CD4-positive, alpha-beta T cell treated with Interleukin-6 at 100 ng/mL for 8 hours (primary cell): ENCODE data around the gene PSEN2.
A peak's percentile ranks its signal among the peaks of the same experiment; 100 is the strongest.

Source experiments
- DNase-seq: peaks from one replicate; pipeline ENCODE4 v3.0.0-alpha.2; 2020; ENCODE audit warnings: mixed read lengths, low spot score

Gene PSEN2

DNA sequence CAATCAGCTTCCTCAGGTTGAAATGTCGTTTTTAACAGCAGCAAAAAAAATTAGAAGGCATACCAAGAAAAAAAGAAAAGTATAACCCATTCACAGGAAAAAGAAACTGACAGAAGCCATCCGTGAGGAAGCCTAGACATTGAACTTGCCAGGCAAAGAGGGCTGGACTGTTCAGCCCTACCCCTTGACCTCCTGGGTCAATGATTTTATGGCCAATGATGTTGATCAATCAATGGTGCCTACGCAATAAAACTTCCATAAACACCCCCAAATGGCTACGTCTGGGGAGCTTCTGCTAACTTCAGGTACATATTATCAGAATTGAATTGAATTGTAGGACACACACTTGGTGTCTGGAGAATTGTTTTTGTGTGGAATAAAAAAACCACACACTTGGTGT lies 4.8 kb upstream of the PSEN2 start:
- no peak for DNase-seq

DNA sequence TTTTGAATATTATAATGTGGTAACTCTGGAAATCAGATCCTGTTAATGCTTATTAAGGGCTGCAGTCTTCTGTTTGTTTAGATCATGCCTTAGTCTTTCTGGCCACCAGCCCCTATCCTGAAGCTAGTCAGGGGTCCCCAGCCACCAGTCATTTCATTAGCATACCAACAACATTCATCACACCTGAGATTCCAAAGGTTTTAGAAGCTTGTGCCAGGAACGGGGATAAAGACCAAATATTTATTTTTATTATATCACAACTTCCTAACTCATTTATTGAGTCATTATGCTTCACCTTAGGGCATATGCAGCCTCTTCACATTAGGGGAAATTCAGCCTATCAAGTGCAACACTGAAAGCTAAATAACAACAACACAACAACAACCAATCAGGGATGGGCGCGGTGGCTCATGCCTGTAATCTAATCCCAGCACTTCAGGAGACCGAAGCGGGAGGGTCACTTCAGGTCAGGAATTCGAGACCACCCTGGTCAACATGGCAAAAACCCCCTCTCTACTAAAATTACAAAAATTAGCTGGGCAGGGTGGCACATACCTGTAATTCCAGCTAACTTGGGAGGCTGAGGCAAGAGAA lies 2.9 kb upstream of the PSEN2 start:
- DNase-seq: no peak

DNA sequence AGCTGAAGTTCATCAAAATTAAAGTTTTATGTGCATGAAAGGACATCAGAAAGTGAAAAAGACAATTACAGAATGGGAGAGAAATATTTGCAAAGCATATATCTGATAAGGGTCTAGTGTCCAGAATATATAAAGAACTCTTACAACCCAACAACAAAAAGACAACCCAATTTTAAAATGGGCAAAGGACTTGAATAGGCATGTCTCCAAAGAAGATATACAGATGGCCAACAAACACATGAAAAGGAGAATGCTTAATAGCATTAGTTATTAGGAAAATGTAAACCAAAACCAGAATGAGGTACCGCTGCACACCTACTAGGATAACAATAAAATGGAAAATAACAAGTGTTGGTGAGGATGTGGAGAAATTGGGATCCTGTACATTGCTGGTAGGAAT lies 1.7 kb upstream of the PSEN2 start:
- DNase-seq: no peak

DNA sequence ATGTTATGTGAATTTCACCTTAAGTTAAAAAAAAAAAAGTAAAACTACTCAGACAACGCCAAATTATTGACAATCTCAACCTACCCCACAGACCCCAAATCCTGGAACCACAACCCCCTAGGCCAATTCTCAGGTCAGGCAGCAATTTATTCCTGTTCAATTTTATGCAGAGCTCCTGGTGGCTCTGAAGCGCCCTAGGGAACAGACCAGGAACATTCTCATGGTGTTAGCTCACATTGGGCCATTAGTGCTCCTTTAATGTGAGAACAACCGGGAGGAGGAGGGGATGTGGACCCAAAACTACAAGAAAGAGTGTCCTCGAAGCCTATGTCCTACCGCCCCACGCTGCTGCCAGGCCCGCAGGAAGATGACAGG lies 403 bp upstream of the PSEN2 start:
- no peak for DNase-seq

DNA sequence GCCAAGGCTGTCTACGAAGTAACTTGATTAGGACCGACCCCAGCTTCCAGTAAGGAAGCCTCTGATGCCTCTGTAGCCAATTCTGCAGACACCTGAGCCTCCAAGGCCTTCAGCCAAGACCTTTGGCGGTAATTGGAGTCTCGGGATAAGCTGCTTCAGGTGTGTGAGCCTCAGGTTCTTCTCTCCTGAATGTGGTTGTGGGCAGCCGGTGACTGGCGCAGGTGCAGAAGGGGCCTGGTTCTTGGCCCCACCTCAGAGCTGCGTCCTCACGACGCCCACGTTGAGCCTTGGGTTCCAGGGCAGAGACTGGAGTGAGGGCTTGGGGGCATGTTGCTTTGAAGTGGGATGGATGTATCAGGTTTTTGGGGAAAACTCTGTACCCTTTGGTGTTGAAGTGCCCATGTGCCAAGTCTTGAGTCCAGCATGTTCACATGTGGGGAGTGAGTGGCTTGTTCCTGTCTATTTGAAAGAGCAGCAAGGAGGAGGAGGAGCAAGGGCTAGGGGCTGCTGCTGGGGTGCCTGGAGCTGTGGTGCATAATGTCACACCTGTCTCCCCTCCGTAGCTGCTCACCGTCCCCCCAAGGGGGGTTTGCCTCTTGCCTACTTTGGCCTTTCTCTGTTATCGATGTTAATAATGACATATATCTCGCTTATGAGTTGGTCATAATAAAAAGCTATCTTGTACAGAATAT lies 1.4 kb downstream of the PSEN2 start:
- DNase-seq: no peak

DNA sequence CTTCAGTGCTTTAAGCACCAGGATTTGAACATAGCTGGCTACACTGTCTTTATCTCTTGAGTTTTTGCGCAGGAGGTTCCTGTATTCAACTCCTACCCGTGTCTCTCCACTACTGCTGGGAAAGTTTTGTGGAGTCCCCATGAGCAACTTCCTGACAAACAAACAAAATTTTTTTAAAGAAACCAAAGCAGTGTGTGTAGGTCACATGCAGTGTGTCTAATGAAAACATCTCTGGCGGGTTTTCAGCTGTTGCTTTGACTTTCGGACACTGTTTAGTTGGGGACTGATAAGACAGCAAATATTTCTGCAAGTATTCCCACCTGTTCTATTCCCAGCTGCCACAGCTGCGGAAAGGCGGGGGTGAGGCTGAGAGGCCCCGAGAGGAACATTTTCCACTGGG lies 2.0 kb downstream of the PSEN2 start:
- no peak for DNase-seq

DNA sequence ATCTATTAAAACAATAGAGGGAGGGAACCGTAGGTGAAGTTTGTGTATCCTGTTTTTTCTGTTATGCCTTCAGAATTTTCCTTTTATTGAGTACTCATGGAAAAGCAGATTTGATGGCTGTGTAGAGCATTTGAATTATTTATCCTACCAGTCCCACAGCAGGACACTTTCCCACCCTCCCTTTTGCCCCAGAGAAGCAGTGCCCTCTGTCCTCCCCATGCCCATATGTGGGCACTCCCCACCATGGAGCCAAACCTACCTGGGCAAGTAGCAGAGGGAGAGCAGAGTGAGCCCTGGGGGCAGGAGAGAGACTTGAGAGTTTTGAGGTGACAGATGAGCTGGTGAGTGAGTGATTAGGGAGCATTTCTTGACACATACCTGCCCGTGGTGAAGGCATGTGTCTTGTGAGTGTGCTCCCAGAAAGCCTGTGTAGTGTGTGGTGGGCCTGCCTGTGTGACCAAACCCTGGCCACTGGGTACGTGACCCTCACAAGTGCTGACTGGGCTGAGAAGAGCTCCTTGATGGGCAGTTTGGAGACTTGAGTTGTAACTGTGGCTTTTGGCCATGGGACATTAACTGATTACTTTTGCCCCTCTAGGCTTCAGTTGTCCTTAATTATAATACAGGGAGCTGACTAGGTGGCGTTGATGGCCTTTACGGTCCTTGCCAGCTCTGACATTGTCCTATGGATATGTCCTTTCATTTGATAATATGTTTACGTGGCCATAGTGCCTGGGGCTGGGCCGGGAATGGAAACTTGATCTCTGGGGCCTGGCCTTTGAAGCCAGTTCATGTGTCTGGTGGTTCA lies 3.6 kb downstream of the PSEN2 start:
- no peak for DNase-seq

DNA sequence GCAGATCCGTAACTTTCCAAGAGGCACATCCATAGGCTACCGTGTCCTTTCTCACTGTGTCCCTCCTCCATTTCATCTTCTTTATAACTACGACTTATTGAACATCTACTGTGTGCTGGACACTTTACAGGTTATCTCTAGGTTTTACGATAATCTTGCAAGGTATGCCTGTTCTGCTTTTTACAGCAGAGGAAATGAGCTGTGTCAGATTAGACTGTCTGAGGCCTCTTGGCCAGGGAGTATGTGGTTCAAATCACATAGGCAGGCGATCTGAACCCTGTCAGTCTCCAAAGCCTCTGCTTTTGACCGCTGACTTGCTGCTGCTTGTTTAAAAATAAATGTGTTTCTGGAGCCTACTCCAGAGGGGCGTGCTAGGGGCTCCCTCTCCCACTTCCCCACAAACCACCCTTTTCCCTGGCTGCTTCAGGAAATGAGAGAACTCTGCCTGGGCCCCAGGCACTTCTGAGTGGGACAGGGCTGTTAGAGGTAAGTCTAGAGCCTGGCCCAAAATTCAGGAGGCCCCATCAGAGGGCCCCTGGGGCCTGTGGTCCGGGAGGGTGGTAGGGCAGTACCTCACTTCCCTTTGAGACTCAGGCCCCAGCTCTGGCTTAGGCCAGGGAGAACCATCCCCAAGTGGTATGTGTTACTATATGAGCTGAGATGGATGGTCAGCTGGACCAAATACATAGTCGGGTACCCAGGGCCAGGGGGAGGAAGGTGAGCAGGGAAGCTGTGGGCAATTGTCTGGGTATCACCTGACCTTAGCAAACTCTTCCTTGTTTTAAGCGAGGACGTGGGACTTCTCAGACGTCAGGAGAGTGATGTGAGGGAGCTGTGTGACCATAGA lies 4.4 kb downstream of the PSEN2 start:
- no peak for DNase-seq

DNA sequence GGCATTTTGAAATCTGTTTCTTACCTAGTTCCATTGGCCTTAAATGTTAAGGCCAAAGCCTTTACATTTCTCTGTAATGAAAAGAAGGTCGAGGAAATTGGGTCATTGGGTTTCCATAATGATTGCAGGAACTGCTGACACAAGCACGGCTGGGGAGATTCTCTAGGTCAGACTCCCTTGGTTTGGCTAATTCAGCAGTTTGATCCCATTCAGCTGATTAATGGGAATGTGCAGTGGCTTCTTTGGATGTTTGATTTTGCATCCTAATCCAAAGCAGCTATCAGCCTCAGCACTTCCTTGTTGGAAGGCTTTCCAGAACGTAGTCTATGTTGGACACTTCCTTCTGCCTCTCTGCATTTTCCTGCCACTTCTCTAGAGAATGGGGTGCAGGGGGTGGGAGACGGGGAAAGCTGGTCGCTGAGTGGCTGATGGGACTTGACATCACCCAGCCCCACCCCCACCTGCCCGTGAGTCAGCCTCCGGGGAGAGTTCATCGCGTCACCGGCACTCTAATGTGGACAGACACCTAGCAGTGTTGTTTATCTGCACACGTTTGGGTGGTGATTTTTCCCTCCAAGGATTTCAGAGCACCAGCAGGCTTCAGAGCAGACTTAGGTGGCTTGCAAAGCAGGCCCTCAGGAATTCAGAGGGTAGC lies 5.4 kb downstream of the PSEN2 start:
- DNase-seq: no peak

DNA sequence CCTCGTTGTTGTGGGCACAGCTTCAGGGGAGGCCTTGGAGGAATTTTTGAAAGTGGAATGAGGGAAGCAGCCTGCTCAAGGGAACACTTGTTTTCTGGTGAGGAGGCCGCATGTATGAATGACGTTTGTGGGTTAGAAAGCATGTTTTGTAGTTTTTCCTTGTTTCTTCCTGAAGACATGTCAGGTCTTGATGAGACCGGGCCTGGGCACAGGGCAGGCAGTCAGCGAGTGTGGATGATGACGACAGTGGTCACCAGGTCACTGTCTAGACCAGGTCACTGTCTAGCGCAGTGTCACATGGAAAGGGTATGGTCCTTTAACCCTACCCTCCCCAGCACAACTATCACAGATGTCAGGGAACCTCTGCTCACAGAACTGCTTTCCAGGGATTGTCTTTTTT lies 7.3 kb downstream of the PSEN2 start:
- no peak for DNase-seq

DNA sequence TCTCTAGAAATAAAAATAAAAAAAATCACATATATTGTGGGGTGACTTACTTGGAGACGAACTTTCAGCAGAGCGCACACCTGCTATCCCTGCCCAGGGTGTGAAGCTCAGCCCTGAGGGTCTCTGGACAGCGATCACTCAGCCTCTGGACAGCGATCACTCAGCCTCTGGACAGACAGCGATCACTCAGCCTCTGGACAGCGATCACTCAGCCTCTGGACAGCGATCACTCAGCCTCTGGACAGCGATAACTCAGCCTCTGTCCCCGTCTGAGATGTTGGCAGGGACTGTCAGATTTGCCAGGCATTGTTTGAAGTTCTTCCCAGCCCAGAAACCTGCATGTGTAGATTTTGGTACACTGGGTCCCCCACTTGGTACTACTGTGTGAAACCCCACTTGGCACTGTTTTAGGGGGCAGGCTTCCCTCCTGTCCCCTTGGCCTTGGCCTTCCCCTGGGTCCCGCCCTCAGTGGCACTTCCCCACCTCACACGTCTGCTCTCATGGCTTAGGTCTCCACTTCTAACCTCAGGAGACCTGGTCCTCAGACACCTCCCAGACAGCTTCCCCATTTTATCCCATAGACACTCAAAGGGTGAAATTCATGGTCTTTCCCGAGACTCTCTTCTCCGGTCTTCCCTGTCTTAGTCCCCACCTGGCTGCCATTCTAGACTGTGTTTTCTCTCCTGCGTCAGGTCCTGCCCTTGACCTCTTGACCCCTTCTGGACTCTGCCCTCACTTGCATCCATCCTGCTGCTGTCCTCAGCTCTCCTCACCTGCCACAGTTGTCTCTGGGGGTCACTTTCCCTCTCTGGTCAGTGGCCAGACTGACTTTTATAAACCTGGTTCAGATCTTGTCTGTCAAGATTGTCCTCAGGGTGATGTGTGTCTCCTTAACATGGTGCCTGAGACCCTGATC lies 10.2 kb downstream of the PSEN2 start:
- no peak for DNase-seq

DNA sequence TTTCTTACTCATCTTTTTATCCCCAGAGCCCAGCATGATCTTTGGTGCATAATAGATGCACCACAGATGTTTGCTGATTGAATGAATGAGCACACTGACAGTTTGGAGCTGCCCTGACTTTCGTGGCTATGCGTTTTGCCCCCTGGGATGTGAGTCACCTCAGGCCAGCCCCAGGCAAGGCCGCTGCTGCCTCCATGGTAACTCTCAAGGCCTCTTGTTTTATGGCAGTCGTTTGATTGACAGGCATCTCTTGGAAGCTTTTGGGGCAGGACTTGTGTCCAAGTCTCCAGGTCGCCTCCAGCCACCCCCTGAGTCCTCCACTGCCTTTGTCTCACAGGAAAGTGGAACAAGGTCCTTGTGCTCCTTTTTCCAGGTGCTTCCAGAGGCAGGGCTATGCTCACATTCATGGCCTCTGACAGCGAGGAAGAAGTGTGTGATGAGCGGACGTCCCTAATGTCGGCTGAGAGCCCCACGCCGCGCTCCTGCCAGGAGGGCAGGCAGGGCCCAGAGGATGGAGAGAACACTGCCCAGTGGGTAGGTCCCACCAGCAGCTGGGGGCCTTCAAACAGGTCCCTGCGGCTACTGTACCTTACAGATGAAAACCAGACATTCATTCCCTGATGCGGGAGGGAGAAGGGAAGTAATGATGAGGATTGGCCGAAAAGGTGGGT lies 11.2 kb downstream of the PSEN2 start:
- DNase-seq: no peak

DNA sequence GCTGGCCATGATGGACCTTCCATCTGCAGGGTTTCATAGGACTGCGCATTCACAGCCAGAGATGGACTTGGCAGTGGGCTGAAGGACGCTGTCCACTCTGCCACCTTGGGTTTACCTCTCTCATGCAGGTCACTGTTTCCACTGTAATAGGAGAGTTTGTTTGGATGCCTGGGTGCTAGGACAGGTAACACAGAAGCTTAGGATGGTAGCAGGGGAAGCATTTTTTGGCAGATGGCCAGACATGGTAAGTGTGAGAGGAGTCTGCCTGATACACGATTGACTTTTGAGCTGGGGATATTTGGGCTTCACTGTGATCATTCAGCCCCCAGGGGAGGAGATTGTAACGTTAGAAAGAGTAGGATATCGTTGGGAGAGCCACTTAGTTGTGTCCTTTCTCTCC lies 11.8 kb downstream of the PSEN2 start:
- peak; percentile 30 for DNase-seq

DNA sequence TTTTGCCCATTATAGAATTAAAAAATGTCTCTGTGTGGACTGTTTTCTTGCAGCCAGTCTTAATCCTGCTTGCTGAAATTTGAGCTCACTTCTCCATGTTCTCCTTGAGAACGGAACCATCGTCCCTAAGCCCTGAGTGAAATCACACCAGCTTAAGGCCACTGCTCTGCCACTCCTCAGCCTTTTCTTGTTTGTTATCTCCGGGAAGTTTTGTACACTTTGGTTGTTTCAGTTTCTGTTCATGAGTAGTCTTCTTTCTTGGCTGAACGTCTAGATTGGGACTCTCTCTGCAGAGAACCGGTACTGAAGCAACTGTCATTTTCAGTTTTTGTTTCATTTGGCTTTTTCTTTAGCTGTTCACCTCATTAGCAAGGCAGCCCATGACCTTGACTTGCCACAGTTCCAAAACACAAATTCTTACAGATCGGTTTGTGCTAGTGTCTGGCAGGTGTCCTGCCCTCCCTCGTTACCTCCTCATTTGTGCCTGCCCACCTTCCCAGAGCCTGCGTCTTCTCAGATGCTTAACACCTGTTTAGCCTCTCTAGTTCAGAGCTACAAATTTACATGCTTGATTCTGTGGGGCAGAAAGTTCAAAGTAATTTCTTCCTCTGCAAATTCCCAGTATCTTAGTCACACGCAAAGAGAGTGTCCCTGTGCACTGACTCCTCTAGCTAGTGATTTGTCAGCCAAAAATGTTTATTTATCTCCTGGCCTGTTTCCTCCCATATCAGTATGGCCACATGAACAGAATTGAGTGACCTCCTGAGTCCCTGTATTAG lies 12.4 kb downstream of the PSEN2 start:
- DNase-seq: peak; percentile 51

DNA sequence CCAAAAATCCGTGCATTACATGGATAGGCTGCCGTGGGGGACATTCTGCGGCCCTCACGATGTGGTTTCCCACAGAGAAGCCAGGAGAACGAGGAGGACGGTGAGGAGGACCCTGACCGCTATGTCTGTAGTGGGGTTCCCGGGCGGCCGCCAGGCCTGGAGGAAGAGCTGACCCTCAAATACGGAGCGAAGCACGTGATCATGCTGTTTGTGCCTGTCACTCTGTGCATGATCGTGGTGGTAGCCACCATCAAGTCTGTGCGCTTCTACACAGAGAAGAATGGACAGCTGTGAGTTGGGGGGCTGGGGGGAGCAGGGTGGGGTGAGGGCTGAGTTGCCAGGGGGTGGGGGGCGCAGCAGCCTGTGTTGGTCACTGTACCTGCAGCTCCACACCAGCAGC lies 13.2 kb downstream of the PSEN2 start:
- no peak for DNase-seq

DNA sequence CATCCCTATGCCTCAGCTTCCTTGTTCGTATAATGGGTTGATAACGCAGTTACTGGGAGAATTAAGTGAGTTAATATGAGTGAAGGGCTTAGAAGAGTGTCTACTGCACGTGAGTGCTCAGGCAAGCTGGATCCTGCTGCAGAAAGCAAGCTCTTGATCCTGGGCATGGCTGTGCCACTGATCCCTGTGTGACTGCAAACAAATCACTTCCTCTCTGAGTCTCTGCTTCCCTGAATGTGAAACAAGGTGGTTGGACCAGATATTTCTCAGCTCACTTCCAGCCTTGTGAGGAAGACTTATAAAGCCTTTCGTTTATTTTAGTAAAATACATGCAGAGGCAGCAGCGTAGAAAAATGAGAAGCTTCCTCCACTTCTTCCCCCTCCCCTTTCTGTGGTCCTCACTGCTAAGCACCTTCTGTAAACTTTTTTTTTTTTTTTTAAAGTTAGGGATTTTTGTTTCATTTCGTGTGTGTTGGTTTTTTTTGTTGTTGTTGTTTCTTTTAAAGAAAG lies 13.8 kb downstream of the PSEN2 start:
- no peak for DNase-seq

DNA sequence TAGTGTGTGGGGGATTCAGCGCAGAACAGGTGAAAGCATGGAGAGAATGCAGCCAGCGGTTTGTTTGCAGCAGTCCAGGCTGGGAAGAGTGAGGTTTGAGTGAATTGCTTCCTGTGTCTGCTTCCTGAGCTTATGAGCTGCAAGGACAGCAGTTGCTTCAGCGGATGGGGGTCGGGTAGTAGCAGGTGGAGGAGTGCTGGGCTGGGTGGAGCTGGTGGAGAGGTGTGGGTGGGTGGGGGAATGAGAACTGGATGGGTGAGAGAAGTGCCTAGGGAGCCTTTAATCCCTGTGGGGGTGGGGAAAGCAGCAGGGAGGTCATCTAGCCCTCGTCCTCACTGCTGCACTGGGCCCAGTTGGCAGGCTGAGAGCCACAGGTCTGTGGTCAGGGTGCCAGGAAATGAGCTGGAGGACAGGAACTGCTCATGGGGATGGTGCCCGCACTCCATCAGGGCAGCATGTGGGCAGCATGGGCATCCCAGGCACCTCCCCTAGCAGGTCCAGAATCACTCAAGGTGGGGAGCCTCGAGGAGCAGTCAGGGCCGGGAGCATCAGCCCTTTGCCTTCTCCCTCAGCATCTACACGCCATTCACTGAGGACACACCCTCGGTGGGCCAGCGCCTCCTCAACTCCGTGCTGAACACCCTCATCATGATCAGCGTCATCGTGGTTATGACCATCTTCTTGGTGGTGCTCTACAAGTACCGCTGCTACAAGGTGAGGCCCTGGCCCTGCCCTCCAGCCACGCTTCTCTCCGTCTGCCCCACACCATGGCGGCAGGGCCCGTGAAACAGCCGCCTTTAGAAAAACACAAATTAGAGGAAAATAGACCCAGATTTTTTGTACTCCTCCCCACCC lies 14.8 kb downstream of the PSEN2 start:
- DNase-seq: no peak
